COLO668 (cell line): ENCODE measurements around the gene C4orf36.

Experiments used
- DNase-seq: peaks from one replicate; lab custom pipeline; 2025; ENCODE audit not compliant: unreplicated experiment; lab: John Stamatoyannopoulos, UW

The C4orf36 gene

DNA sequence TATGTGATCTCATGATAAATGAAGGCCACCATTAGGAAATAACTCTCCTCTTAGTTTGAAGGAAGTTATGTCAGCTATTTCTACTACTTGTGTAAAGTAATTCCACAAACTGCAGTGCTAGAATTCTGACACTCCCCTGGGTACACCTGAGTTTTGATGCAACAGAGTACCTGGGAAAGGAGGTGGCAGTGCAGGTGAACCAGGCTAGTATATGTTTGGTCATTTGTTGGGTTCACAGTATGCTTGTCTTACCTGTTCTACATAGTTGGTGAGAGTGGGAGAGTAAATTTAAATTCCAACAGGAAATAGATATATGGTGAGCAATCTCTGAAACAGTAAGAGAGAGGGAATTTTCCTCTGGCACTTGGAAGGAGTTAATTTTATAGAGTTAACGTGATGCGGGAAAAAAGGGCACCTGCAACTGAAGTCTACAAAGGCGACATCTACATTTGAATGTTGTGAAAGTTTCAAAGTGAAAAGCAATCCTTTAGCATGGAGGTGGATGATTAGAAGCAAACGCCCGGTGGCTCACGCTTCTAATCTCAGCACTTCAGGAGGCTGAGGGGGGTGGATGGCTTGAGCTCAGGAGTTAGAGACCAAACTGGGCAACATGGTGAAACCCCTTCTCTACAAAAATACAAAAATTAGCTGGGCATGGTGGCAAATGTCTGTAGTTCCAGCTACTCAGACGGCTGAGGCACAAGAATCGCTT lies 34.7 kb downstream of the C4orf36 start:
- DNase-seq = no peak

DNA sequence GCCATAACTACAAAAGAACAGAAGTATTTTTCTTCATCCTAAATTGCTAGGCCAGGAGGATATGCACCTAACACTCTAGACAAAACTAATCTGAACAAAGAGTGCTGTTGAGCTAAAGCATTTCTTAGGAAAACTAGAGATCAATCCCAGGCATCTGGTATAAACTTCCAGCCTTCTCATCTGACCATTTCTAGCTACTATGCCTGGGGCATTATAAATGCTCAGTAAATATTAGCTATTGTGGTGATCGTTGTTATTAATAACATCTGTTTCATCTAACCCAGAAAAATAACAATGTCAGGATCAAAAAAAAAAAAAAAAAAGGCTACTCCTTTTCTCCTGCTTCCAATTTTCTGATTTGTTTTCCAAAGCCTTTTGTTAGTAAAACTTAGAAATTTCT lies 35.3 kb downstream of the C4orf36 start:
- no peak for DNase-seq

DNA sequence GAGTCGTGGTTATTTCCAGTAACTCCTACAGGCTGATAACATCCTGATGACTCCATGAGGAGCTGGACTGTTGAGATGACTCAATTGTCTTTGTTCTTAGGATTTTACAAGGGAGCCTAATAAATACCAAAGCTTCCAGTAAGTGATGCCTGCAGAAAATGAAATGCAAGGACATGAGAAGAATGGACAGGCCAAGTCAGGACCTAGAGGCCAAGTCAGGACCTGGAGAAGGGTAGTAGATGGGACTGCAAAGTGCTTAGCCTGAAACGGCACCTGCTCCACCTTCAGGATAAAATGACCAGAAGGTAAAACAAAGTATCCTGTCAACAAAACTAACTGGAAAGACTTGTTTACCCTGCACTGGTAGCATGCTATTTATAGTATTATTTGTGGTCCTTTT lies 36.6 kb downstream of the C4orf36 start:
- peak; percentile 22 for DNase-seq

DNA sequence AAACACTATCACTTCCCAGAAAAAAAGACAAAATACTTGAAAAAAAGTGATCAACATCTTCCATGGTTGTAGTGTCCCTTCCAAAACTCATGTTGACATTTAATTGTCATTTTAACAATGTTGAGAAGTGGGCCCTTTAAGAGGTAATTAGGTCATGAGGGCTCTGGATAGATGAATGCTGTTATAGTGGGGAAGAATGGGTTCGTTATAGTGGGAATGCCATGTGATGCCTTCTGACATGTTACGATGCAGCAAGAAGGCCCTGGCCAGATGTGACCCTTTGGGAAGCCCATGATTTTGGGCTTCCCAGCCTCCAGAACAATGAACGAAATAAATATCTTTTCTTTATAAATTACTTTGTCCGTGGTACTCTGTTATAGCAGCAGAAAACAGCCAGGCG lies 39.0 kb downstream of the C4orf36 start:
- no peak for DNase-seq

DNA sequence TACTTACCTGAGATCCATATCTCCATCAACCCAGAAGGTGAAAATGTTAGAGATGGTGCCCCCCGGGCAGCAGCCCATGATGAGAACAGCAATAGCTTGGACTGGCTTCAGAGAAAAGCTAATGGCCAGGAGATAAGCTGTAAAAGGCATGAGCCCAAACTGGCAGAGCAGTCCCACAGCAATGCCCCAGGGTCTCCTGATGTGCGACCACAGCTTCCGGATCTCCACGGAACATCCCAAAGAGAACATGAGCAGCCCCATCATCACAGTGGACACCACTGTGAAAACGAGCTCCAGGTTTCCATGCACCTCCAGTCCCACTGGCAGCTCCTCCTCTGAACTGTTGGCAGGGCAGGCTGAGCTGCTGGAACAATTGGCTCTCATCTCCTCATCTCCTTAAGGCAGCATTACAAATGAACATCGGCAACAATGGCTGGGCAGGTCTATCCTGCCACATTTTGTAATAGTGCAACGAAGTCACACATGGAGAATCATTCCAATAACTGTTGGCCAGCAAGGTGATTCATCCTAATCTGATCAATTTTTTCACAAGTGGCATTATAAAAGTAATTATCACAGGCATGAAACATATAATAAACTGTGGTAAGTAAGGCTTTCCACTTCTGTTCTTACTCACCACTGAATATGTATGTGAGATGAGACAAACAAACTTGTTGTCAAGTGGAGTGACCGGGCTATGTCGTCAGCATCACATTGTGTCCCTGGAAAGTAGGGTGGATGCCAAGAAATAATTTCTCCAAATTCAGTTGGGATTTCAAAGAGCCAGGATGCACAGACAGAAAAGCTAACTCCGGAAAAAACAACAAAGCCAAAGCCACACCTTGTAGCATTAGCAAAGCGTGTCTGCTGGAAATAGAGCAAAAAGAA lies 43.2 kb downstream of the C4orf36 start, which contains the start of gene SLC10A6:
Gene SLC10A6 (minus strand): TSS at position 653 of the 888 bp plus-strand sequence. CDS start 269 bp downstream, at position 384.
- DNase-seq = no peak

DNA sequence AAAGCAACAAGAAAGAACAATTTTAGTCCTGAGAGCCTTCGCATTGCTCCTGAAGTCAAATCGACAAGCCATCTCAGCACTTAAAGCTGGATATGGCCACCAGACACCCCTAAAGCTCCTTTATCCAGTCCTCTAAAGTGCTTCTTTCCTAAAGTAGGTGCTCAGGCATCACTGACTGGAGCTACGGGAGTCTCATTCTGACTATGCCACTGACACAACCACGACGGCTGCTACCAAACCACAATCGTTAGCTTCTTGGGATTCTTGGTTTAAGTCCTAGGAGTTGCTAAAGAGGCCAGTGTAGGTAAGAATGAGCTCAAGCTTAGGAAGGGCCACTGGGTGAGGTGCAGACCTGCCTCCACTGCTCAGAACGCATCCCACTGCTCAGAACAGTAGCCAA lies 44.1 kb downstream of the C4orf36 start:
- no peak for DNase-seq

DNA sequence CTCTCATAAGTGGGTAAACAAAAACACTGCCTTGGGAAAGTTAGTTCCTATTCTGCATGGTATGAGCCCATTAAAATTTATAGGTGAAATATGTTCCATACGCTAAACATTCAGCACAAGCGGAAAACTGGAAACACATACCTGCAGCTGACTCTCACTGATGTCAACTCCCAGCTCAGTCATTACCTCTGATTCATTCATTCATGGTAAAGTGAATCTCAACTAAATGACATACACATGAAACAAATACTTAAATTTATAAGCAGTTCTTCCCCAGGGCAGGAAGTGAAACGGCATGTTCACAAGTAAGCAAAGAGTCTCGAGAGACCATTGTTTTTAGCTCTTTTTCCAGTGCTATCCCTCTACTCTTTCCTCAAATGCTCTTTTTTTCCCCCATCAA lies 44.7 kb downstream of the C4orf36 start:
- DNase-seq = no peak

DNA sequence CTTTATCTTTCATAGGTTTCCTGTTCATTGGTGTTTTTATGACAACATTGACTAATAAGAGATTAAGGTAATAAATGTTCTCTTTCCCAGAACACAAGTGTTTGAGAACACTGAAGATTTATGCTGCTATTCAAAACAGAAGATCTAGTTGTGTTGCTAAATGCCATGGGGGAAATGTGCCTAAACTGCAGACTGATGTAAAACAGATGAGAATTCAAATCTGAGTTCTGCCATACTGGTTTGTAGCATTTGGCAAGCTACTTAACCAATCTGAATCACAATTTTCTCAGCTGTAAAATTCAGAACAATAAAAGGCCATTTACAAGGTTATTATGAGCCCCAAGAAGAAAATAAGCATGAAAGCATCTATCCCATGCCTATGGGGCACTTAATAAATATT lies 45.3 kb downstream of the C4orf36 start:
- DNase-seq = no peak

DNA sequence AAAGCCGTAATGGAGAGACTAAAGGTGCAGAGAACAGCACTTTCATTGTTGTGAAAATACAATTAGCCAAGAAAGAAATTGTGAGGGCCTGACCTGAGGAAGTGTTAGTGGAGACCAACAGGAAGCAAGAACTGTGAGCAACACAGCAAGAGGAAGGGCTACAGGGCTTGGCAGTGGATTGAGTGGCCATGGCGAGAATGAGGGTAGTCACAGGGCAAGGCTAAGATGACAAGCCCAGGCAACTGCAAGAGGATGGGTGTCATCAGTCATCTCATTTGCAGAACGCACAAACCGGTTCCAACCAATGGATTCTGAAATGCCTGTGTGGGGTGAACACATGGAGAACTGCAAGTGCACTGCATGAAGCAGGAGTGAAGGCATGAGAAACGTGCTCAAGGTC lies 46.6 kb downstream of the C4orf36 start:
- no peak for DNase-seq

DNA sequence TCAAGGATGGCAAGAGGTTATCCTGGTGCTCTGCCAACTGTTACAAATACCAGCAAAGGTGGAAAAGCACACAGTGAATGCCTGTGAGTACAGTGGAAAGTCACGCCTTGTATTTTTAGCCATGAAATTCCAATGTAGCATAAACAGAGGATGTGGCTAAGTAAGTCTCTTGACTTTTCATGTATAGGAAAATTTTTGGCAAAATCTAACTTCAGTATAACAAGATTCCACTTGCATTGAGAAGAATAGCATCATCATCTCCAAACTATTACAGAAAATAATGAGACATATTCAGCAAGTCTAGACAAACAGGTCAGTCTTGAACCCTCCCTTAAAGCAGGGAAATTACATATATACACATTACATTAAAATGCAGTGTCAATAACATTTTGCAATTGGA lies 50.9 kb downstream of the C4orf36 start:
- DNase-seq = no peak

DNA sequence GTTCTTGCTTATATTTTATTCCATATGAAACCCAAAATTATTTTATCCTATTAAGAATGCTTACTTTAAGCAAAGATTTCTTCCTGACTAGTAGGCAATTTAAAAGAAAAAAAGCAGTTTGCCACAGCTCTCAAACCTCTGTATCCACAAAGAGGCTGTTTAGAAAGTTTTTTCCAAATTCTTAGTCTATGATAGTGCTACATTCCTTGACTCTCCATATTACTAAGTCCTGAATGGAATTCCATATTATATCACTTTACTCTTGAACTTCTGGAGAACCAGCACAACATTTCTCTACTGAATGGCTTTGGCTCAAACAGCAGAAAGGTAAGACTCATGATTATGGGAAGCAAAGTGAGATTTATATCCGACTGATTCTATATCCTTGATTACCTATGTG lies 51.4 kb downstream of the C4orf36 start:
- no peak for DNase-seq

DNA sequence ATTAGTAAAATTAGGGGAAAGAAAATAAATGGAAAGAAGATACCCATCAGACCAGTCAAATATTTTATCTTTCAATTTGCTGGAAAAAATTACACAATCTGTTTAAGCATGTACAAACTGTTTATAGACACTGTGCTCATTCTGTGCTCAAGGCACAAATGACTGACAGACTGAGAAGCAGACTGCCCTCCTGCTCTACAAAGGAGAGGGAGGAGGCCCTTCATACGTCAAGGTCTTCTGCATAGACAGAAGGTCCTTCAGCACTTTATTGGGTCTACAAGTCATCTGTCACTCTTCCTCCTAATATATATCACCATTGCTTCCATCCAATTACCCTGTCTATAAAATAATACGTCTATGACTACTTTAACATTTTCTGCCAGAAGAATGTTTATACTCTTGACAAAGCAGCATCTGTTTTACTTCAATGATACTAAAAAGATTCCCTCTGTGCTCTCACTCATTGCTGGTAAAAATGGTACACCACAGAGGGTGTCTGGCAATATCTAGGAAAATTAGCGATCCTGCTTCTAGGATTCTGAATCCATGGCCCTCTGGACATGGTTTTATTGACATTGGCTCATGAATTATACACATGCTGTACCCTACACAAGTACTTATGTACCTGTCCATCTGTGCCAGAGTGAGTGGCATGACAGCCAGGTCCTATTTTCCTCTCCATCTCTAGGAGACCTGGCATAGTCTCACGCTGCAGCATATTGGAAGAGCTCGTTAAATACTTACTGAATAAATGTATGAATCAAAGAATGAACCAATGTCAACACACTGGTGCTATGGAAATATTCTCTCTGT lies 54.3 kb downstream of the C4orf36 start:
- DNase-seq = no peak

DNA sequence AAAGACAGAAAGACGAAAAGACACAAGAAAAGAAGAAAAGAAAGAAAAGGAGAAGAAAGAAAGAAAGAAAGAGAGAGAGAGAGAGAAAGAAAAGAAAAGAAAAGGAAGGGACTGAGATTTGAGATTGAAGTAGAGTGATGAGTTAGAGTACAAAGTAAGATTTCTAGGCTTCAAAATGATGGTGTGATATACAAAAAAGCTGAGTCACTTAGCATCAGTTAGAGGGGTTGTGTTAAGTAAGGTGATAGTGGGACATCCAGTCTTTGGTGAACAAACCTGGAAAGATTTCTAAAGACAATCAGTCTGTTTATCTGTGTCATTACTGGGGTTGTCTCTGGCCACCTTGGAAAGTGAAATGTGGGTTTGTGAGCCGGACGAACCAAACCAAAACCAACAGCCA lies 56.5 kb downstream of the C4orf36 start:
- DNase-seq = no peak

DNA sequence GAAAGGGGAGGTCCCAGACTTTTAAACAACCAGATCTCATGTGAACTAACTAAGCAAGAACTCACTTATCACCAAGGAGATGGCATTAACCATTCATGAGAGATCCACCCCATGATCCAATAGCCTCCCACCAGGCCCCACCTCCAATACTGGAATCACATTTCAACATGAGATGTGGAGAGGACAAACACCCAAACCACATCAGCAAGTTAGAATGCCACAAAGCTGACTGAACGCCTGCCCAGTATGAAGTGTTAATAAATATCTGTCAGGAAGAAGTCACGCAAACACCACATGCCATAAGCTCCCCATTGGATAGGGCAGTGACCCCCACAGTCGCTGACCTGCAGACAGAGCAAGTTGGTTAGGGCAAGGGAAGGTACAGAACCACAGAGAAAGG lies 57.3 kb downstream of the C4orf36 start:
- no peak for DNase-seq

DNA sequence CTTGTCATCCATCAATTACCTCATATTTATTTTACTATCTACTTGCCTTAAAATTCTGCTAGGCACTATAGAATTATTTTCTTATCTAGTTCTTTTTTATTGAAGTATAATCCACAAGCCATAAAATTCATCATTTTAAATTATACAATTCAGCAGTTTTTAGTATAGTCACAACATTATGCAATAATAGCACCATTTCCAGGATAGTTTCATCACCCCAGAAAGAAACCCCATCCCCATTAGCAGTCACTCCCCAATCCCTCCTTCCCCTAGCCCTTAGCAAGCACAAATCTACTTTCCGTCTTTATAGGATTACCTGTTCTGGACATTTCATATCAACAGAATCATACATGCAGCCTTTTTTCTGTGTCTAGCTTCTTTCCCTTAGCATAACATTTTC lies 58.6 kb downstream of the C4orf36 start:
- no peak for DNase-seq

DNA sequence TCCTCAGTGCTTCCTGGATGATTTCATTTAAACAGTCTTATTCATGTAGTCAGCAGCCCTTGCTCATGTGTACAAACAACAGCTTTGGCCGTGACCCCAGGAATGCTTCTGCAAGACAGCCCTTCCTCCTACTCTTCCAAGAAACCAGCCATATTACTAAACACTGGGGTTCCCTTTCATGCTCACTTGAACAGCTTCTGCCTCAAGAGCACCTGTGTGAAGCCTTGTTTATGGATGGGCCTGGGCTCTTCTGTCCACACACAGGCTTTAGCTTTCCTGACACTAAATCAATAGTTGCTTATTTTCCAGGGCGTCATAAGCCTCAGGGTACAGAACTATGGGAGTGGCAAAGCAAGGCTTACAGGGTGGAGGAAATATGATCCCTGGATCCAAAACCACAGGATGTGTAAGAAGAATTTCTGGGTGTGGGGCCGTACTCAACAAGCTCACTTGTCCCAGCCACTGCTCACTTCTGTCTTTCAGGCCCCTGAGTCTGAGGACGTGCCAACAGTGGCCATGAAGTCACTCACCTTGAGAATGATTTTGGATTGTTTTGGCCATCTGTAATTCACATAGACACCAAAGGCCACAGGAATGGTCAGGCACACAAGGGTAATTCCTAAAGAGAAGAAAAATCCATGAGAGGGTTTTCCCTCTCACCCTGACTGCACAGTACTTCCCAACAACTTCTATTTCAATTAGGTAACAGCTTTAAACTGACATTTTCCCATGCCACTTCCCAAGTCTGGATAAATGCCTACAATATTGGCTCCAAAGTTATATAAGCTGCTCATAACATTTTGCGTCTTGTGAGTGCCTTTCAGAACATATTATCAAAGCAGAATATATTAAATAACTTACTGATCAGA lies 60.7 kb downstream of the C4orf36 start:
- DNase-seq = peak; percentile 68
